H54 (cell line): ENCODE results near the gene ANKMY2.
"Not testable (repeated sequence)": the region's sequence is repeated elsewhere in the genome, so short reads cannot be mapped to it uniquely, and the experiment has no call there.

Experiments used
- DNase-seq: peaks from one replicate; pipeline ENCODE4 v3.0.0; 2011; ENCODE audit warnings: low spot score, mixed read lengths; ENCODE audit not compliant: insufficient read length
- FAIRE-seq: peaks from 3 replicates; lab custom pipeline; 2011; peaks lifted over from hg19 to GRCh38; lab: Jason Lieb, UNC
- POLR2A ChIP-seq: IDR thresholded peaks from 2 replicates; pipeline ENCODE4 v1.6.1; 2011; ENCODE audit warnings: low read depth, mild to moderate bottlenecking, low read length

Gene ANKMY2

DNA sequence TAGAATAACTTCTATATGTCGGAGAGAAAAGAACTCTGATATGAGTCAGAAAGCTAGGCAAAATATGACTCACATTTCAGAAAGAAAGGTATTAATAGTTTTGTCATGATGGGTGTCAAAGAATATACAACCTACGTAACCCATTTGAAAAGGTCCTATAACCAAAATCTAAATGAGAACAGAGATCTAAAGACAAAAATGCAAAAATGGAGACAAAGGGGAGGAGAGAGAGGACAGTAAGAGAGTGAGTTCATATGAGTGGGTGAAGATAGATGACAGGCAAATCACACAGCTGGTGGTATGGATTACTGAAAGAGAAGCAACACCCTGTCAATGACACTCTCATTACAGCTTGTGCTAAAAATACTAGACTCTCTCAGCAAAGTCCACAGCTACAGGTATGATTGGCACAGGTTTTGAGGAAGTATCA lies 25.6 kb downstream of the ANKMY2 start:
- DNase-seq (no peak), FAIRE-seq (peak; percentile 83)
- TF ChIP-seq POLR2A: no peak

DNA sequence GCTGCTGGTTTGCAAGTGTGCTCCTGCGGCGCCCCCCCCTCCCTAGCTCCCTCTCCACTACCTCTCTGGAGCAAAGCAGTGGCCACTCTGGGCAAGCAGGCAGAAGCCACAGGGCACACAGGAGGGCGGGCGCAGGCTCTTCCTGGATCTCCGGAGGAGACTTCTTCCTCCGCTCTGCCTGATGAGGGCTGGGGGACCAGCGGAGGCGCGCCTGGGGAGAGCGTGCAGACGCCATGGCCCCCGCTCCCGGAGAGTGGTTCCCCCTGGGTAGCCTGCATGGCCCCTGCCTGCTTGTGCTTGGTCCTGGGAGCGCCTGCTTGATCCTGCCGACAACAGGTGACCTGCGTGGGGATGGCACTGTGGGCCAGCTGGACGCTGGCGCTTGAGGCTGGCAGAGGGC lies 29.0 kb downstream of the ANKMY2 start:
- FAIRE-seq (no peak), DNase-seq (no peak)
- no peak for TF ChIP-seq POLR2A

DNA sequence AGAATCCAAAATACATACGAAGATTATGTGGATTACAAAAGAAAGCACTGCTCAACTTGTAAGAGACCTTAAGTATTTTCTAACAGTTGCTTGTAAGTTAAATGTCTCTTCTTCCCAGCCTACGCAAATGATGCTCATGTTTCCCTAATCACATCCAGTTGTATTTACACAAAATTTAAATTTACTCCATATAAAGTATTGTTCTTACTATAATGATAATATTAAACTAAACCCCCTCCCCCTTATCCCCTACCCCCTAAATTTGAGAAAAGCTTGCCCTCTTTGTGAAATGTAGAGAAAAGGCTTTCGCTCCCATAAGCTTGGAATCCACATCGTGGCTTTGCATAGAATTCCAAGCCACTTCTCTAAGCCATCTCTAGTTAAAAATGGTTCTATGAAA lies 29.4 kb downstream of the ANKMY2 start:
- TF ChIP-seq POLR2A: no peak
- FAIRE-seq (no peak), DNase-seq (no peak)

- DNase-seq (no peak), FAIRE-seq (no peak)
- TF ChIP-seq POLR2A: no peak
Observed at GRCh38 chr7:16615228-16615627, 30.3 kb downstream of the ANKMY2 start.

- FAIRE-seq (no peak), DNase-seq (no peak)
- TF ChIP-seq POLR2A: no peak
Observed at GRCh38 chr7:16611711-16612110, 33.8 kb downstream of the ANKMY2 start.

DNA sequence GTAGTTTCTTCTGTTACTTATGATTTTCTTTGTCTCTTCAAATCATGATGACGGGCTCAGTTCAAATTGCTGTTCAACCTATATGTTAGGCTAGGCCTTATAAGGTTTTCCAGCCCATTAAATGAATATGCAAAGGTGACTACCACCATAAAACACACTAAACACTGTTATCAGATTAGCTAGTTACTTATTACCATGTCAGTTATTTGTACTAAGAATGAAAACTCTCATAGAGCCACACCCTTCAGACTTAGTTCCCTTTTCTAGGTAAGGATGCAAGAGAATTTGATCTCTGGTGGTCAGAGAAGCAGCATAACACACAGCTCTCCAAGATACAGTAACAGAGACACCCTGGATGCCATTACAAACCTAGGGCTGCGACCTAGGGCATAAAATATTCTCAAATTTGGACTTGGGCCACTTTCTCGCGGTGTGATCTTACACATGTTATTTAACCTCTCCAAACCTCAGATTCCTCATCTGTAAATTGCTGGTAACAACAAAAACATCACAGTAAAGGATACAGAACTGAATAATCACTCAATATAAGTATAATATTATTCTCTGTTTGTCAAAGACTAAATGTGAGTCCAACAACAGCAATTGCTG lies 35.6 kb downstream of the ANKMY2 start:
- DNase-seq (no peak), FAIRE-seq (no peak)
- TF ChIP-seq POLR2A: no peak

- no peak for TF ChIP-seq POLR2A
- DNase-seq: no peak
- FAIRE-seq: no peak
Observed at GRCh38 chr7:16606704-16607103, 38.9 kb downstream of the ANKMY2 start.

- TF ChIP-seq POLR2A: no peak
- no peak for FAIRE-seq
- DNase-seq: no peak
Observed at GRCh38 chr7:16604054-16604453, 41.5 kb downstream of the ANKMY2 start.

- FAIRE-seq: no peak
- no peak for TF ChIP-seq POLR2A
- DNase-seq: no peak
Observed at GRCh38 chr7:16603633-16604032, 41.9 kb downstream of the ANKMY2 start.

- DNase-seq (no peak), FAIRE-seq (no peak)
- no peak for TF ChIP-seq POLR2A
Observed at GRCh38 chr7:16599860-16600259, 45.7 kb downstream of the ANKMY2 start.

GRCh38 chr7:16598015-16598414 lies 47.5 kb downstream of the ANKMY2 start:
- TF ChIP-seq POLR2A: no peak
- no peak for FAIRE-seq
- no peak for DNase-seq

GRCh38 chr7:16595596-16595995 lies 50.0 kb downstream of the ANKMY2 start:
- DNase-seq, FAIRE-seq: not testable (repeated sequence)

DNA sequence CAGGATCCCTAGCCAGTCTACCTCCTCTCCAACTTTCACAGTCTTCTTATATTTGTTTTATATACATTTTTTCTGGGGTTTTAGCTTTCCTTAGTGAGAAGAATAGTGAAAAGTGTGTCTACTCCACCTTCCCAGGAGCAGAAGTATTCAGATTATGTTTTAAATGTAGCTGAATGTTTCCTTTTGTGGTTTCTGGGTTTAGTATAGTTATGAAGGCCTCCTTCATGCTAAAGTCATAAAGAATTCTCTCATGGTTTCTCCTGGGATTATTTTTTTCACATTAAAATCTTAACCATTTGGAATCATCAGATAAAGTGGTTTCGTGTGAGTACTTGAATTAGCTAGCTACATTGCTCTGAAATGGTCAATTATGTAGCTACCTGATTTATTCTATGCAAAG lies 50.9 kb downstream of the ANKMY2 start:
- no peak for TF ChIP-seq POLR2A
- FAIRE-seq (no peak), DNase-seq (no peak)

DNA sequence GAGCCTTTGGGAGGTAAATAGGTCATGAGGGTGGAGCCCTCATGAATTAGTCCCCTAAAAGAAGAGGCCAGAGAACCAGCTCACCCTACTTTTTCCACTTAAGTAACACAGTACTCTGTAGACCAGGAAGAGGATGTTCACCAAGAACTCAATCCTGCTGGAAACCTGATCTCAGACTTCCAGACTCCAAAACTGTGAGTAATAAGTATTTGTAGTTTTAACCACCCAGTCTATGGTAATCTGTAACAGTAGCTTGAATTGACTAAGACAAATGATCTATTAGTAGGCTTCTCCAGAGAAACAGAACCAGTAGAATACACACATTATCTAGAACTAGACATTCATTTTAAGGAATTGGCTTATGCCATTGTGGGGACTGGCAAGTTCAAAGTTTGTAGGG lies 51.5 kb downstream of the ANKMY2 start:
- TF ChIP-seq POLR2A: no peak
- DNase-seq (no peak), FAIRE-seq (peak; percentile 83)

DNA sequence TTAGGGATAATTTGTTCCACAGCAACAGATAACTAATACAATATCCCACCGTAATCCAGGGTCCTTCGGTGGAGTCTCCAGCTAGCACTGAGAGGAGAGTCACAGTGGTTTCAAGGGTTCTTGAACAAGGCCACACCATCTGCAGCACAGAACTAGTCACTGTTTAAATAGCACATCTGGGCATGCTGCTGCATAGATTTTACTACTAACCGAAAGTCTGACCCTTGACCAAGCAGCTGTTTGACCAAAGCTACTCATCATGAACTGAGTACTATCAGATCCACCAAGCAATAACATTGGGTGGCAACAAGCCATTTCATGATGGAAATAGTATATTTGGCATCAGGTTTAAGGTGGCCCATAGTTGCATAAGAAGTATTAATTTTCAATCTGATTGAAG lies 53.2 kb downstream of the ANKMY2 start:
- TF ChIP-seq POLR2A: no peak
- FAIRE-seq: no peak

DNA sequence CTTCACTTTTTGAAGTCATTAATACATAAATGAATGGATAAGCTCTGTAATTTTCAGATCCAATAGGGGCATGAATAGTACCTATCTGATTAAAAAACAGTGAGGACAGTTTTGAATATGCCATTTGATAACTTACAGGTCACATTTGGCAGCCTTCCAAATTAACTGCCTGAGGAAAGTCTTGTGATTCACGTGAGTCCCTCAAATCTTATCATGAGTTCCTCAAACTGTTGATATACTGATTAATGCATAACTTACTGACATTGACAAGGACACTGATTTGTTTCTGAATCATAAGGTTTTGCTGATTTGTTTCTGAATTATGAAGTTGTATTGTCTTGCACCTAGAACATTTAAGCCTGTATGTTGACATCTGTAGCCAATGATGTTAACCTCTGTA lies 55.1 kb downstream of the ANKMY2 start:
- DNase-seq (no peak), FAIRE-seq (no peak)
- TF ChIP-seq POLR2A: no peak

More for the DNA sequence above, 53.2 kb downstream of the ANKMY2 start:
- no peak for DNase-seq

DNA sequence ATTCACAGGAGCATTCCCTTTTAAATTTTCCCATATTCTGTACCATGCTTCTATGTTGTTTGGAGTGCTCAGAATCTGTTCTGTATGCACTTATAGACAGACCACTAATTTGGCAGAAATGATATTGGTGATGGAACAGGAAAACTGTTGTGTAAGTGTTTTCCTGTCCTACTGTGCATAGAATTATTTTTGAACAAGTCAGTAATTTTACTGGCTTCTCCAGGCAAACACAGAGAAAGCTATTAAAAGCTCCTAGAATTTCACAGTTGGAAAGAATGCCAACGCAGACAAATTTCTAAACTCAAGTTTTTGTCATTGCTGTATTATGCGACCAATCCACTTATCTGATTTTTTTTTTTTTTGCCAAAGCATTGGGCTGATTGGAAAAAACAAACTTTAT lies 55.7 kb downstream of the ANKMY2 start:
- FAIRE-seq (no peak), DNase-seq (no peak)
- no peak for TF ChIP-seq POLR2A
